HCT116 (cell line): Measurements from ENCODE around the gene JDP2.

ENCODE experiments used
- CBX3 ChIP-seq: IDR thresholded peaks from 2 replicates; pipeline ENCODE4 v1.6.1; 2012; ENCODE audit warnings: low read depth
- EZH2 ChIP-seq: fragments of 200-600 bp; sonication (generic); IDR thresholded peaks from 2 replicates; pipeline ENCODE4 v1.6.1; 2017; ENCODE audit warnings: antibody characterized with exemption, mixed run types
- EZH2phosphoT487 ChIP-seq: fragments of 200-600 bp; IDR thresholded peaks from 2 replicates; pipeline ENCODE4 v1.6.1; 2018; ENCODE audit warnings: antibody characterized with exemption, borderline replicate concordance
- FOSL1 ChIP-seq: IDR thresholded peaks from 2 replicates; pipeline ENCODE4 v1.6.1; 2012; ENCODE audit warnings: low read depth
- JUND ChIP-seq: IDR thresholded peaks from 2 replicates; pipeline ENCODE4 v1.6.1; 2012
- POLR2A ChIP-seq: IDR thresholded peaks from 2 replicates; pipeline ENCODE4 v1.7.0; 2011; ENCODE audit warnings: borderline replicate concordance; ENCODE audit not compliant: insufficient read depth, insufficient read length; ENCODE audit errors: extremely low read depth
- SIN3A ChIP-seq: IDR thresholded peaks from 2 replicates; pipeline ENCODE4 v1.6.1; 2012; ENCODE audit warnings: low read depth
- YY1 ChIP-seq: IDR thresholded peaks from 2 replicates; pipeline ENCODE4 v1.6.1; 2011; ENCODE audit warnings: low read length, low read depth, moderate library complexity, mild to moderate bottlenecking; ENCODE audit not compliant: insufficient replicate concordance; ENCODE audit errors: extremely low read depth
- ZFX ChIP-seq: fragments of 450-650 bp; IDR thresholded peaks from 2 replicates; pipeline ENCODE4 v1.6.1; 2017
- ZNF274 ChIP-seq: fragments of 200-500 bp; sonication (Bioruptor generic); IDR thresholded peaks from 2 replicates; pipeline ENCODE4 v1.6.1; 2014; ENCODE audit warnings: mild to moderate bottlenecking, low read depth, low read length, inconsistent platforms
- TF ChIP-seq, protein P1 (sequence below), 3 experiments: fragments of 200-600 bp in 1 of 3; sonication (generic) in 1 of 3; IDR thresholded peaks in 2 of 3; conservative IDR thresholded peaks in 1 of 3; 2 replicates each; pipeline ENCODE4 v1.5.1; 2012 to 2017; ENCODE audit warnings: low read depth in 2 of 3, low read length in 2 of 3, antibody characterized with exemption in 1 of 3, borderline replicate concordance in 1 of 3, control low read depth in 1 of 3, mild to moderate bottlenecking in 1 of 3, mixed read lengths in 1 of 3, mixed run types in 1 of 3, moderate library complexity in 1 of 3; ENCODE audit not compliant: insufficient read depth in 1 of 3
- TF ChIP-seq, protein P2 (sequence below): IDR thresholded peaks from 2 replicates; pipeline ENCODE4 v1.6.1; 2012; ENCODE audit warnings: low read depth

DNA sequence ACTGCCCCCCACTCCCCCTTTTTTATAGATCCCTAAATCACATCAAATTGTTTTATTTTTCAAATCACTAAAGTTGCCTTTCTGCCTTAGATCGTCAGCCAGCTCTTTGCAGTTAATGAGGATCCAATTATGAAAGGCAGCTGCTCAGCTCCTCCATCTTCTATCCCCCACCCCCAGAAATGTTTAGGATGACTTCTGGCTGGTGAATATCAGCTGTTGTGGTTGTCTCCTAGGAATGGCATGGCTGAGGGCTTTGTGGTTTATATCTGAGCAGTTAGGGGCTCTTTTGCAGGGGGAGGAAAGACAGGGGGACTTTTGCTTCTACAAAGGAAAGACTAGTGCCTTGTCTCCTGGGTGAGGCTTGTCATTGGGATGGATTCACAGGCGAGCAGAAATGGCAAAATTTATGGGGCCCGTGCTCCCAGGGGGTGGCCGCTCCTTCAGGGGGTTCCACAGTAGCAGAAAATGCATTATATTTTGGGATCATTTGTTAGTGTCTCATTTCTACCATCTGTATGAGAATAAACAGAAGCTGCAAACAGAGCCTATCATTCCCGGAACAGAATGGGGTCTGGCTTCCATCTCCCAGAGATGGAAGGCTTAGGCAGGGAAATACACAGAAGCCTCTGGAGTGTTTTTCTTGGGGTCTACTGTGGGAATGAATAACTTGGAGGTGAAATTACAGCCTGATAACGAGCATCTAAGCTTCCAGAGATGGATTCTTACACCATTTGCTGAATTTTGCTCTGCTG lies 6.5 kb downstream of the JDP2 start:
- no peak for TF ChIP-seq ZNF274
- TF ChIP-seq, protein P1, sequence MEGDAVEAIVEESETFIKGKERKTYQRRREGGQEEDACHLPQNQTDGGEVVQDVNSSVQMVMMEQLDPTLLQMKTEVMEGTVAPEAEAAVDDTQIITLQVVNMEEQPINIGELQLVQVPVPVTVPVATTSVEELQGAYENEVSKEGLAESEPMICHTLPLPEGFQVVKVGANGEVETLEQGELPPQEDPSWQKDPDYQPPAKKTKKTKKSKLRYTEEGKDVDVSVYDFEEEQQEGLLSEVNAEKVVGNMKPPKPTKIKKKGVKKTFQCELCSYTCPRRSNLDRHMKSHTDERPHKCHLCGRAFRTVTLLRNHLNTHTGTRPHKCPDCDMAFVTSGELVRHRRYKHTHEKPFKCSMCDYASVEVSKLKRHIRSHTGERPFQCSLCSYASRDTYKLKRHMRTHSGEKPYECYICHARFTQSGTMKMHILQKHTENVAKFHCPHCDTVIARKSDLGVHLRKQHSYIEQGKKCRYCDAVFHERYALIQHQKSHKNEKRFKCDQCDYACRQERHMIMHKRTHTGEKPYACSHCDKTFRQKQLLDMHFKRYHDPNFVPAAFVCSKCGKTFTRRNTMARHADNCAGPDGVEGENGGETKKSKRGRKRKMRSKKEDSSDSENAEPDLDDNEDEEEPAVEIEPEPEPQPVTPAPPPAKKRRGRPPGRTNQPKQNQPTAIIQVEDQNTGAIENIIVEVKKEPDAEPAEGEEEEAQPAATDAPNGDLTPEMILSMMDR (IDR thresholded peaks at IDR 0.05 in 2 of 3, conservative IDR thresholded peaks at IDR 0.05 in 1 of 3; ENCODE audit: borderline replicate concordance in 1 of 3, insufficient read depth in 1 of 3, low read depth in 2 of 3, low read length in 2 of 3): no peak
- TF ChIP-seq EZH2: no peak
- TF ChIP-seq FOSL1: no peak
- no peak for TF ChIP-seq JUND
- TF ChIP-seq POLR2A: no peak
- no peak for TF ChIP-seq SIN3A
- TF ChIP-seq YY1: no peak
- TF ChIP-seq EZH2phosphoT487: no peak
- TF ChIP-seq ZFX: no peak
- no peak for TF ChIP-seq CBX3
- TF ChIP-seq, protein P2, sequence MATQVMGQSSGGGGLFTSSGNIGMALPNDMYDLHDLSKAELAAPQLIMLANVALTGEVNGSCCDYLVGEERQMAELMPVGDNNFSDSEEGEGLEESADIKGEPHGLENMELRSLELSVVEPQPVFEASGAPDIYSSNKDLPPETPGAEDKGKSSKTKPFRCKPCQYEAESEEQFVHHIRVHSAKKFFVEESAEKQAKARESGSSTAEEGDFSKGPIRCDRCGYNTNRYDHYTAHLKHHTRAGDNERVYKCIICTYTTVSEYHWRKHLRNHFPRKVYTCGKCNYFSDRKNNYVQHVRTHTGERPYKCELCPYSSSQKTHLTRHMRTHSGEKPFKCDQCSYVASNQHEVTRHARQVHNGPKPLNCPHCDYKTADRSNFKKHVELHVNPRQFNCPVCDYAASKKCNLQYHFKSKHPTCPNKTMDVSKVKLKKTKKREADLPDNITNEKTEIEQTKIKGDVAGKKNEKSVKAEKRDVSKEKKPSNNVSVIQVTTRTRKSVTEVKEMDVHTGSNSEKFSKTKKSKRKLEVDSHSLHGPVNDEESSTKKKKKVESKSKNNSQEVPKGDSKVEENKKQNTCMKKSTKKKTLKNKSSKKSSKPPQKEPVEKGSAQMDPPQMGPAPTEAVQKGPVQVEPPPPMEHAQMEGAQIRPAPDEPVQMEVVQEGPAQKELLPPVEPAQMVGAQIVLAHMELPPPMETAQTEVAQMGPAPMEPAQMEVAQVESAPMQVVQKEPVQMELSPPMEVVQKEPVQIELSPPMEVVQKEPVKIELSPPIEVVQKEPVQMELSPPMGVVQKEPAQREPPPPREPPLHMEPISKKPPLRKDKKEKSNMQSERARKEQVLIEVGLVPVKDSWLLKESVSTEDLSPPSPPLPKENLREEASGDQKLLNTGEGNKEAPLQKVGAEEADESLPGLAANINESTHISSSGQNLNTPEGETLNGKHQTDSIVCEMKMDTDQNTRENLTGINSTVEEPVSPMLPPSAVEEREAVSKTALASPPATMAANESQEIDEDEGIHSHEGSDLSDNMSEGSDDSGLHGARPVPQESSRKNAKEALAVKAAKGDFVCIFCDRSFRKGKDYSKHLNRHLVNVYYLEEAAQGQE: no peak
